GM21381 (cell line): ENCODE measurements around the gene MYO16.
A peak's percentile ranks its signal among the peaks of the same experiment; 100 is the strongest.

ENCODE experiments used
- ATAC-seq: cut with Tn5 transposase; IDR thresholded peaks from one replicate; pipeline ENCODE4 v1.9.1; 2021; ENCODE audit warnings: mild to moderate bottlenecking, moderate library complexity; ENCODE audit not compliant: unreplicated experiment

The MYO16 gene

GRCh38 chr13:108925070-108925469 lies 295.7 kb downstream of the MYO16 start:
- ATAC-seq, result no peak

- ATAC-seq, result no peak
Observed at GRCh38 chr13:108926862-108927261, 297.5 kb downstream of the MYO16 start.

GRCh38 chr13:108927615-108928014 lies 298.2 kb downstream of the MYO16 start:
- no peak for ATAC-seq

GRCh38 chr13:108929532-108930206 lies 300.3 kb downstream of the MYO16 start:
- ATAC-seq, result no peak

GRCh38 chr13:108932196-108932595 lies 302.8 kb downstream of the MYO16 start:
- no peak for ATAC-seq

- no peak for ATAC-seq
Observed at GRCh38 chr13:108933061-108933460, 303.6 kb downstream of the MYO16 start.

GRCh38 chr13:108938155-108938554 lies 308.7 kb downstream of the MYO16 start:
- no peak for ATAC-seq

- no peak for ATAC-seq
Observed at GRCh38 chr13:108940121-108940520, 310.7 kb downstream of the MYO16 start.

GRCh38 chr13:108943842-108944241 lies 314.4 kb downstream of the MYO16 start:
- no peak for ATAC-seq

- no peak for ATAC-seq
Observed at GRCh38 chr13:108944760-108945159, 315.3 kb downstream of the MYO16 start.

- ATAC-seq, result no peak
Observed at GRCh38 chr13:108947551-108948030, 318.2 kb downstream of the MYO16 start.

GRCh38 chr13:108948251-108948671 lies 318.9 kb downstream of the MYO16 start:
- no peak for ATAC-seq

GRCh38 chr13:108950333-108951010 lies 321.1 kb downstream of the MYO16 start:
- ATAC-seq, result no peak

- ATAC-seq, result no peak
Observed at GRCh38 chr13:108955741-108956140, 326.3 kb downstream of the MYO16 start.

- no peak for ATAC-seq
Observed at GRCh38 chr13:108957369-108958012, 328.1 kb downstream of the MYO16 start.

- ATAC-seq, result no peak
Observed at GRCh38 chr13:108958013-108958376, 328.6 kb downstream of the MYO16 start.

- no peak for ATAC-seq
Observed at GRCh38 chr13:108959234-108959633, 329.8 kb downstream of the MYO16 start.

GRCh38 chr13:108960006-108960405 lies 330.6 kb downstream of the MYO16 start:
- no peak for ATAC-seq

GRCh38 chr13:108961542-108962125 lies 332.2 kb downstream of the MYO16 start:
- peak; percentile 94 for ATAC-seq

GRCh38 chr13:108962654-108963053 lies 333.2 kb downstream of the MYO16 start:
- no peak for ATAC-seq

- no peak for ATAC-seq
Observed at GRCh38 chr13:108963276-108963810, 333.9 kb downstream of the MYO16 start.
